ENCODE data around the gene RAD51B. TPM values are rescaled to one million over a fixed set of nuclear protein-coding genes. Genes with fewer than 3 reads are reported as not detected.

Gene RAD51B
- total and polyA plus RNA-seq, 8 donors, result 10.8 to 18.3 (median 14.1) TPM

GRCh38 chr14:68407285-68407684 is 587.7 kb downstream of the RAD51B start:
- ATAC-seq (no peak), DNase-seq (no peak)
- no peak for TF ChIP-seq CTCF (IDR thresholded peaks at IDR 0.05)
- no peak overlapping the region for H3K4me3 ChIP-seq
- no peaks in the 10 kb centered on the region for H3K9me3 ChIP-seq
- no peak overlapping the region for H3K27ac ChIP-seq
- peaks cover 20 to 25% of the 10 kb centered on the region in 2 donors for H3K4me1 ChIP-seq
- H3K36me3 ChIP-seq, result no peaks in the 10 kb centered on the region
- intact Hi-C loops (cut with DNase I), result no loop called here
- H3K27me3 ChIP-seq, result no peaks in the 10 kb centered on the region

- Histone ChIP-seq H3K9me3 (no peaks in the 10 kb centered on the region), H3K27me3 (no peaks in the 10 kb centered on the region), H3K4me3 (no peak overlapping the region), H3K36me3 (no peaks in the 10 kb centered on the region), H3K4me1 (peaks cover 18 to 22% of the 10 kb centered on the region in 2 donors), H3K27ac (no peak overlapping the region)
- DNase-seq, result no peak
- no peak for TF ChIP-seq CTCF (IDR thresholded peaks at IDR 0.05)
- intact Hi-C loops (cut with DNase I), result no loop called here
- no peak for ATAC-seq
Observed at GRCh38 chr14:68407825-68408224, 588.2 kb downstream of the RAD51B start.

DNA sequence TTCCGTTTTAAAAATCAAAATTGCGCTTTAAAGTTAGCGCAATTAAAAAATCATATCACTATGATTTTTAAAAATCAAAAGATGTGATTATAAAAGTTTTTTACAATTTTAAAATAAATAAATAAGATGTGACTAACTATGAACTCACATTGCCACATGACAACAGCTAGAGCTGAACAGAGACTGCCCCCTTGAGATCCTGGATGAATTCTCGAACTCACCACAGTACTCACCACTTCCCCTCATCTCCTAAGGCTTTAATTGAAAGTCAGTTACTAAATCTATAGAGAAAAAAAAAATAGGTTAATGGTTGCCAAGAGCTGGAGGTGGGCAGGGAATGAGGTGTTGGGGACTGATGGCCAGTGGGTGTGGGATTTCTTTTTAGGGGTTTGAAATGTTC is 589.1 kb downstream of the RAD51B start:
- intact Hi-C loops (cut with DNase I), result no loop called here
- TF ChIP-seq CTCF (IDR thresholded peaks at IDR 0.05), result no peak
- H3K27me3 ChIP-seq, result no peaks in the 10 kb centered on the region
- no peaks in the 10 kb centered on the region for H3K36me3 ChIP-seq
- peaks cover 11 to 17% of the 10 kb centered on the region in 2 donors for H3K4me1 ChIP-seq
- no peak for ATAC-seq
- no peak for DNase-seq
- H3K27ac ChIP-seq, result peak overlapping the region in 1 of 2 donors; percentile 10
- H3K4me3 ChIP-seq, result no peak overlapping the region
- H3K9me3 ChIP-seq, result no peaks in the 10 kb centered on the region

- intact Hi-C loops (cut with DNase I), result no loop called here
- H3K27ac ChIP-seq, result peak overlapping the region in 1 of 2 donors; percentile 10
- peak; percentile 8 for ATAC-seq
Observed at GRCh38 chr14:68409387-68409786, 589.8 kb downstream of the RAD51B start.

More at GRCh38 chr14:68409387-68409786, 589.8 kb downstream of the RAD51B start:
- Histone ChIP-seq H3K36me3 (no peaks in the 10 kb centered on the region), H3K4me3 (no peak overlapping the region), H3K27me3 (no peaks in the 10 kb centered on the region), H3K4me1 (peaks cover 9 to 10% of the 10 kb centered on the region in 2 donors), H3K9me3 (no peaks in the 10 kb centered on the region)
- DNase-seq, result no peak
- no peak for TF ChIP-seq CTCF (IDR thresholded peaks at IDR 0.05)

Data from left lung (tissue), 10 donors.